OCI-M2 (cell line): ENCODE measurements around the gene PRAMEF20.
"Not testable (repeated sequence)": the region's sequence is repeated elsewhere in the genome, so short reads cannot be mapped to it uniquely, and the experiment has no call there.

ENCODE experiments used
- DNase-seq: peaks from one replicate; lab custom pipeline; 2025; ENCODE audit not compliant: unreplicated experiment; lab: John Stamatoyannopoulos, UW

PRAMEF20 gene

DNA sequence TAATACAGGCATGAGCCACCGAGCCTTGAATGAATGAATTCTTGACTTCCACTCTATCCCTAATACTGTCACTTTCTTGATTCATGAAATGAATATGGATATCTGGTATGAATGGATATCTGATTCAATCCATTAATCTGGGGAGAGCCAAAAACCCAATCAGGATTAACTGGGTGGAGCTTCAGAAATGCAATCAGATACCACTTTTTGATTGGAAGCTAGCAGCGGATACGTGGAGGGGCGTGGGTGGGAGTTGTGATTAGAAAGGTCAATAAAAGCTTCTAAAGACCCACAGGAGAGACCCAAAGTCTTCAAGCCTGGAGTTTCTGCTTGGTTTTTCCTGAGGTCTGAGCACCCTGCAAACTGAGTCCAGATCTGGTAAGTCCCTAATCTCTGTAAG lies at the start of gene PRAMEF20:
TSS of gene PRAMEF20 (plus strand) at position 301 of the 400 bp plus-strand sequence. CDS start 5,905 bp downstream, outside the sequence.
- DNase-seq = not testable (repeated sequence)

DNA sequence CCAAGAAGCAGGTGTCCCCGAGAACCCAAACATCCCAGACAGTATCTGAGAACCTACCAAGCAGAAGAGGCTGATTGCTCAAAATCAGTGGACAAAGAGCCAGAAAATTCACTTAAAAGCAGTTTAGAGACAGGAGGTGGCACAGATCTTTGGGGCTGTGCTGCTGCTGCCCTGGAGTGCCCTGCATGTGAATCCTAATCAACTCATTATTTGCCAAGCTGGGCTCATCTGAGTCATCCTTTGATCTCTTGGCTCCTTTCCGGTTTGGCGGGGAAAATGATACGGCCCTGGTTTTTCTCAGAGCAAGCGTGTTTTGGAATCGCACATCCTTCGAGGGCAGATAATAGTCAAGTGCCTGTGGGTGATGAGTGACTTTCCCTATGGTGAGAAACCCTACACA lies 47.9 kb upstream of the PRAMEF20 start:
- DNase-seq = not testable (repeated sequence)

DNA sequence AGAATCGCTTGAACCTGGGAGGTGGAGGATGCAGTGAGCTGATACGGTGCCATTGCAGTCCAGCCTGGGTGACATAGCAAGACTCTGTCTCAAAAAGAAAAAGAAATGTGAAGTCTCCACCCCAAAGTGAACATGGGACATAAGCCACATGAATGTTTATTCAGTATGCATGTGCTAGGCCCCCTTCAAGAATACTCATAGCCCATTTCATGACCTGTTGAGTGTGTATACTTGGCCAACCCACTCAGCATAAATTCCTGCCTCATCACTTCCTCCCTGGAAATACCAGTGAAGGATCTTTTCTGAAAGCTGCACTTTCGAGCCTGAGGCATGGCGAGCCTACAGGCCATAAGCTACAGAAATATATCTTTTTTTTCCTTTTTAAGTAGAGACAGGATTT lies 45.3 kb upstream of the PRAMEF20 start:
- DNase-seq = not testable (repeated sequence)

DNA sequence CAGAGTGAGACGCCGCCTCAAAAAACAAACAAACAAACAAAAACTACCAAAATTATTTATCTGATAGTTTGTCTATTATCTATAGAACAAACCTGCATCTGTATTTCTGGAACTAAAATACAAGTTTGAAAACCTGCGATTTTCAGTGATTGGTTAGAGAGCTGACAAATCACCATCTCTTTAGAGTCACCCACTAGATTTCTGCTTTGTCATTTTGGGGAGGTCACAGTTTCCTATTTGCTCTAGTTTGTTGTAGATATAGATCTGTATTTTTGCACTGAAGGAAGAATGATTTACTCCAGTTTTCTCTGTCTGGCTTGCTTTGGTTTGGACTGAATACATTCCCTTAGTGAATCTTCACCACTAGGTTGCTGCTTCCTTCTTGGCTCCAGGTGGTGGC lies 43.7 kb upstream of the PRAMEF20 start:
- not testable (repeated sequence) for DNase-seq

DNA sequence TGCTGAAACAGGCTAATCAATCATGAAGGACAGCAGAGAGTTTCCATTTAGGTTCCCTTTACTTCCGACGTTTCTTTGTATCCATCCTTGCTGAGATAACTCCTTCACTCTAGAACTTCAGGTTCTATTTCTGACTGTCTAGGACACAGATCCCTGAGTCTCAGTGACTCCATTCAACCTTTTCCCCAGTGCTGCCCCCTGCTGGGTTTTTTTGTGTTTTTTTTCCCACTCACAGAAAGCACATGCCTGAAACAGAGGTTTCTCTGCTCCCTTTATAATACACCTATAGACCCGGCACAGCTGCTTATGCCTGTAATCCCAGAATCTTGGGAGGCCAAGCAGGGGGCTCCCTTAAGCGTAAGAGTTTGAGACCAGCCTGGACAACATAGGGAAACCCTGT lies 41.7 kb upstream of the PRAMEF20 start:
- not testable (repeated sequence) for DNase-seq

DNA sequence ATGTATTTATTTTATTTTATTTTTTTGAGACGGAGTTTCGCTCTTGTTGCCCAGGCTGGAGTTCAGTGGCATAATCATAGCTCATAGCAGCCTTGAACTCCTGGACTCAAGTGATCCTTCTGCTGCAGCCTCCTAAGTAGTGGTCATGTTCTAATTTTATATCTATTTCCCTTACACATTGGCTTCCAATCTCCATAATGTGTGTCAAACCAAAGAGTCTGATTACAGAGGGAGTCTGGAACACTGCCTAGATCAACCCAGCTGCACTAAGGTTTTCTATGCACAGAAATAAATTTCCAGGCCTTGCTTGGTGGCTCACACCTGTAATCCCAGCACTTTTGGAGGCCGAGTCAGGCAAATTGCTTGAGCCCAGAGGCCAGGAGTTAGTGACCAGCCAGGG lies 31.3 kb upstream of the PRAMEF20 start:
- DNase-seq = not testable (repeated sequence)

DNA sequence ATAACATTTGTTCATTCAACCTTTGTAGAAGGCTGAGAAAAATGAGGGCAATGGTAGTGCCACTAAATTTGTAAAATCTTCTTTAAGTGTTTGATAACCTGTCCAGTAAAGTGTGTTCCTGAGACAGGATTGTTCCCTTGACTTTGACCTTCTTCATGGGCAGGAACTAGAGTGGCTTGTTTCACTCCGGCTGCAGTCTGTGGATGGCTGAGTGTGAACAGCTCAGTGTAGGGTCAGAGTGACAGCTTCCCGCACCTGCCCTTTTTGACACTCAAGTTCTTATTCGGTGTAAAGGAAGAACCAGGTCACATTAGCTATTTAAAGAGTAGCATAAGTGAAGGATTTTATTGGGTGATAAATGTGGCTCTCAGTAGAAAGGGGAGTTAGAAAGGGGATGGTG lies 29.9 kb upstream of the PRAMEF20 start:
- not testable (repeated sequence) for DNase-seq

DNA sequence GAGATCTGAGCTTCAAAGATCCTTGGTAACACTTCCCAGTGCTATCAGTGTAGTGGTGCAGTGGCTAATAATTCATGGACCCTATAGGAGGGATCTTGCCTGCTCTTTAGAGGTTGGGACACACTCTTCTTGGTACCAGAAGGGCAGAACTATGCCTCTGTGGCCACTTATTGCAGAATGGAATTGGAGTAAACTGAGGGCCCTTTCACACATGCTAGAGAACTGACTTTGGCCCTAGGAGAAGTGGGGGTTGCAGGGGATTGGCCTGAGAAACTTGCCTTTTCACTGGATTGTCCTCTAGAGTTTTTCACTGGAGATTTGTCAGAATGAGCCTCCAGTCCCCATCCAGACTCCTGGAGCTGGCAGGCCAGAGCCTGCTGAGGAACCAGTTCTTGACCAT lies 20.9 kb upstream of the PRAMEF20 start, which contains the start of gene PRAMEF17:
TSS of gene PRAMEF17 (plus strand) at position 301 of the 400 bp plus-strand sequence. CDS start at position 327, 26 bp downstream.
- not testable (repeated sequence) for DNase-seq

DNA sequence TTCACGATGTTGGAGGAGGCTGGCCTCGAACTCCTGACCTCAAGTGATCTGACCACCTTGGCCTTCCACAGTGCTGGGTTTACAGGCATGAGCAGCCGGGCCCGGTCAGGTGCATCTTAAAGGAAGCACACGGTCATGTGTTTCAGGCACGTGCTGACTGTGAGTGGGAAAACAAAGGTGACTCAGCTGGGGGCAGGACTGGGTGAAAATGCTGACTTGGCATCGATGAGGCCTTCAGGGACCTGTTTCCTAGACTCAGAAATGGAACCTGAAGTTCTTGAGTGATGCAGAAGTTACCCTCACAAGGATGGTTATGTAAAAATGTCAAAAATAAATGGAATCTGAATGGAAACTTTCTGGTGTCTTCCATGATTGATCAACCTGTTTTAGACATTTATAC lies 17.2 kb upstream of the PRAMEF20 start:
- not testable (repeated sequence) for DNase-seq

DNA sequence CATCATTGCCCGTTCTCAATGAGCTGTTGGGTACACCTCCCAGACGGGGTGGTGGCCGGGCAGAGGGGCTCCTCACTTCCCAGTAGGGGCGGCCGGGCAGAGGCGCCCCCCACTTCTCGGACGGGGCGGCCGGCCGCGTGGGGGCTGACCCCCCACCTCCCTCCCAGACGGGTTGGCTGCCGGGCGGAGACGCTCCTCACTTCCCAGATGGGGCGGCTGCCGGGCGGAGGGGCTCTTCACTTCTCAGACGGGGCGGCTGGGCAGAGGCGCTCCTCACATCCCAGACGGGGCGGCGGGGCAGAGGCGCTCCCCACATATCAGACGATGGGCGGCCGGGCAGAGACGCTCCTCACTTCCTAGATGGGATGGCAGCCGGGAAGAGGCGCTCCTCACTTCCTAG lies 15.5 kb upstream of the PRAMEF20 start:
- not testable (repeated sequence) for DNase-seq

DNA sequence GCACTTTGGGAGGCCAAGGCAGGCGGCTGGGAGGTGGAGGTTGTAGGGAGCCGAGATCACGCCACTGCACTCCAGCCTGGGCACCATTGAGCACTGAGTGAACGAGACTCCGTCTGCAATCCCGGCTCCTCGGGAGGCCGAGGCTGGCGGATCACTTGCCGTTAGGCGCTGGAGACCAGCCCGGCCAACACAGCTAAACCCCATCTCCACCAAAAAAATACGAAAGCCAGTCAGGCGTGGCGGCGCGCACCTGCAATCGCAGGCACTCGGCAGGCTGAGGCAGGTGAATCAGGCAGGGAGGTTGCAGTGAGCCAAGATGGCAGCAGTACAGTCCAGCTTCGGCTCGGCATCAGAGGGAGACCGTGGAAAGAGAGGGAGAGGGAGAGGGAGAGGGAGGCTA lies 14.9 kb upstream of the PRAMEF20 start:
- DNase-seq = not testable (repeated sequence)

DNA sequence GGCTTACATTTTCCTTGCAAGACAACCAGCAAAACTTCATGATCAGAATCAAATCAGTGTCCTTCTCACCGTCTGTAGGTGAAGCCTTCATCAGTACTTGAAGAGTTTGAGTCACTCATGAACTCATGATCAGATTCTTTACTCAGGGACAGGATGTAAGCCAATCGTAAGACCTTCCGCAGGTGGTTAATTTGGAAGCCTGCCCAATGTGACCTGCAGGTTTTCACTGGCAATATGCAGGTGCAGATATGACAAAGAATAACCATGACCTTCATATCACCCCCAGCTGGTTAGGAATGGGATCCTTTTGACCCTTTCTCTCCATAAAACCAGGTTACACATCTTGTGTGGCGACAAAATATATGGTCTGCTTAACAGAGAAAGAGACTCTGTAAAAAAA lies 2.4 kb upstream of the PRAMEF20 start:
- no peak for DNase-seq

DNA sequence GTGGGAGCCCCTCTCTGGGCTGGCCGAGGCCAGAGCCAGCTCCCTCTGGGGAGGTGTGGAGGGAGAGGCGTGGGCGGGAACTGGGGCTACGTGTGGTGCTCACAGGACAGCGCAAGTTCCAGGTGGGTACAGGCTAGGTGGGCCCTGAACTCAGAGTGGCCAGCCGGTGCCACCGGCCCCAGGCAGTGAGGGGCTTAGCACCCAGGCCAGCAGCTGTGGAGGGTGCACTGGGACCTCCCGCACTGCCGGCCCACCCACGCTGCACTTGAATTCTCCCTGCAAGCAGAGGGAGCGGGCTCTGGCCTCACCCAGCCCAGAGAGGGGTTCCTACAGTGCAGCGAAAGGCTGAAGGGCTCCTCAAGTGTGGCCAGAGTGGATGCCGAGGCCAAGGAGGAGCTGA lies 20.2 kb downstream of the PRAMEF20 start:
- DNase-seq = no peak

DNA sequence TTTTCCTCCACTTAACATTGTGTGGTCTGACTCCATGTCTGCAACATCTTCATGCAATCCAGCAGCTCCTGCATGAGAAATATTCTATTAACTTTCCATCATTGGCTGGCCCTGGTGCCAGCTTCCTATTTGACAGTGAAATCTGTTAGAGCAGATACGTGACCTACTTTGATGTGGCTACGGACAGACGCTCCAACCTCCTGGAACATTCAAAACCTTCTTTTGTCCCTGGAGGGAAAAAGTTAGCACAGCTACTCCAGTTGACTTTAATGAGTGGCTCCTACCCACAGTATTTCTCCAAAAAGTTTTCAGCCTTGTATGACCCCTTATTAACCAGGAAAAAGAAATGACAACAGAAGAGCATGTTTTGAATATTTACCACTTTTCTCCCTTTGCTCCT lies 22.0 kb downstream of the PRAMEF20 start:
- DNase-seq = no peak

DNA sequence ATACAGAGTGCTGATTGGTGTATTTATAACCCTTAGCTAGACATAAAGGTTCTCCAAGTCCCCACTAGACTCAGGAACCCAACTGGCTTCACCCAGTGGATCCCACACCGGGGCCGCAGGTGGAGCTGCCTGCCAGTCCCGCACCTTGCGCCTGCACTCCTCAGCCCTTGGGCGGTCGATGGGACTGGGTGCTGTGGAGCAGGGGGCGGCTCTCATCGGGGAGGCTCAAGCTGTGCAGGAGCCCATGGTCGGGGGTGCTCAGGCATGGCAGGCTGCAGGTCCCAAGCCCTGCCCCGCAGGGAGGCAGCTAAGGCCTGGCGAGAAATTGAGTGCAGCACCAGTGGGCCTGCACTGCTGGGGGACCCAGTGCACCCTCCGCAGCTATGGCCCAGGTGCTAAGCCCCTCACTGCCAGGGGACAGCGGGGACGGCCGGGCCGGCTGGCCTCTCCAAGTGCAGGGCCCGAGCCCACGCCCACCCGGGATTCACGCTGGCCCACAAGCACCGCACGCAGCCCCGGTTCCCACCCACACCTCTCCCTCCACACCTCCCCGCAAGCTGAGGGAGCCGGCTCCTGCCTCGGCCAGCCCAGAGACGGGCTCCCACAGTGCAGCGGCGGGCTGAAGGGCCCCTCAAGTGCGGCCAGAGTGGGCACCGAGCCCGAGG lies 23.6 kb downstream of the PRAMEF20 start:
- DNase-seq = not testable (repeated sequence)

DNA sequence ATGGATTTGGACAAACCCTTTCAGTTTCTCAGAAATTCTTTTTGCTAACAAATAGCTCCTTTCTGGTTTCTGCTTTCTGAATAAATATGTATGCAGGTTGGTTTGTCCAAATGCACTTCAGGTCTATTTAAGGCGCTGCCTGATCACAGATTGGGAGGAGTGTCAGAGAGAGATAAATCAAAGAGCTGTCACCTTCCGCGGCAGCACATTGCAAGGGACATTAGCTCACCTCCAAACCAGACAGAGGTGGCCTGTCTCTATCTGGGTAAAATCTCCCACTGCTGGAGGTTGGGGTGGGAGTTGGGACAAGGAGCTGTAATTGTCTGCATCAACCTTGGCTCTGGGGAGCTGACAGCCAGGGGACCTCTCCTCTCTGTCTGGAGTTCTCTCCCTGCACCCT lies 25.2 kb downstream of the PRAMEF20 start:
- DNase-seq = no peak

DNA sequence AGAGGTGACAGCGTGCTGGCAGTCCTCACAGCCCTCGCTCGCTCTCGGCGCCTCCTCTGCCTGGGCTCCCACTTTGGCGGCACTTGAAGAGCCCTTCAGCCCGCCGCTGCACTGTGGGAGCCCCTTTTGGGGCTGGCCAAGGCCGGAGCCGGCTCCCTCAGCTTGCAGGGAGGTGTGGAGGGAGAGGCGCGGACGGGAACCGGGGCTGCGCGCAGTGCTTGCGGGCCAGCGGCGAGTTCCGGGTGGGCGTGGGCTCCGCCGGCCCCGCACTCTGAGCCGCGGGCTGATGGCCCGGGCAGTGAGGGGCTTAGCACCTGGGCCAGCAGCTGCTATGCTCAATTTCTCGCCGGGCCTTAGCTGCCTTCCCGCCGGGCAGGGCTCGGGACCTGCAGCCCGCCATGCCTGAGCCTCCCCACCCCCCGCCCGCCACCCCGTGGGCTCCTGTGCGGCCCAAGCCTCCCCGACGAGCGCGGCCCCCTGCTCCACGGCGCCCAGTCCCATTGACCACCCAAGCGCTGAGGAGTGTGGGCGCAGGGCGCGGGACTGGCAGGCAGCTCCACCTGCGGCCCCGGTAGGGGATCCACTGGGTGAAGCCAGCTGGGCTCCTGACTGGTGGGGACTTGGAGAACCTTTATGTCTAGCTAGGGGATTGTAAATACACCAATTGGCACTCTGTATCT lies 29.0 kb downstream of the PRAMEF20 start:
- not testable (repeated sequence) for DNase-seq

DNA sequence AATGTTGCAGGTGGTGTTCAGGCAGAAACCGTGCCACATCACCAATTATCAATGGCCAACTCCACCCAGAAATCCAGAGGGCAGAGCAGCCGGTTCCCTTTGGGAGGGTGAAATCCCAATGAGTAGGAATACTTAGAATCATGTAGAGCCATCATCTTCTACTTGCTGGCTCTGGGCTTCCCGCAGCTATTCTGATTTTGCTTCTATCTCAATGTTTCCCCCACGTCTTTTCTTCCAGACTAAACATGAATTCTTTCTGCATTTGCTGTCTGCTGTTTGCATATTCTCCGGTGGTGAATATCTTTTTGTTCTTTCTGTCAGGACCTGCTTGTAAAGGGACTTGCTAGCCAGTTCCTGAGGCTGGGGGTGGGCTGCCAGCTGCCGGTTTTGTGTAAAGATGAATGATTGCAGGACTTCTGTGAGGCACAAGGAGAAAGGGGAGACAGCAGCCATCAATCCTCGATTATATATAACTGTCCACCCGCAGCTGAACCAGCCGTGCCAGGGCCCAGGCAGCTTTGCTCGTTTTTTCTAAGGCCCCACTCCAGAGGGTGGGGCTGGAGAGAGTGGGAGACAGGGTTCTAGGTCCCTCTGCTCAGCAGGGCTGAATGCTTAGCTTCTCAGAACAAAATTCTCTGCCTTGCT lies 33.2 kb downstream of the PRAMEF20 start:
- DNase-seq = no peak

DNA sequence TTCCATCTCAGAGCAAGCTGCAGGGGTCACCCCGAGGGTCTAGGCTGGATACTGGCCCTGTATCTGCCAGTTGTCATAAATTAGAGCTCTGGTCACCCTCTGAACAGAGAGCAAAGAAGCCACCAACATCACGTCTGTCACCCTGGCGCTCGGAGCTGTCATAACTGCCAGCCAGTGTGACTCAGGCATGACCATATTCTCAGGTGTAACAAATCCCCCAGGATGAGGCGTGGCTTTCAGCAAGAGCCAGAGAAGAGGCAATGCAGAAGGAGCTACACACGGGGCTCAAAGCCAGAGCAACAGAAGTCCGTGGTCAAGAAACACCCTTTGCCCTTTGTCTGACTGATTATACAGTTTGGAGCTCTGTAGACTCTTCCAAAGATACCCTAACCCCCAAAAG lies 40.0 kb downstream of the PRAMEF20 start:
- DNase-seq = no peak

DNA sequence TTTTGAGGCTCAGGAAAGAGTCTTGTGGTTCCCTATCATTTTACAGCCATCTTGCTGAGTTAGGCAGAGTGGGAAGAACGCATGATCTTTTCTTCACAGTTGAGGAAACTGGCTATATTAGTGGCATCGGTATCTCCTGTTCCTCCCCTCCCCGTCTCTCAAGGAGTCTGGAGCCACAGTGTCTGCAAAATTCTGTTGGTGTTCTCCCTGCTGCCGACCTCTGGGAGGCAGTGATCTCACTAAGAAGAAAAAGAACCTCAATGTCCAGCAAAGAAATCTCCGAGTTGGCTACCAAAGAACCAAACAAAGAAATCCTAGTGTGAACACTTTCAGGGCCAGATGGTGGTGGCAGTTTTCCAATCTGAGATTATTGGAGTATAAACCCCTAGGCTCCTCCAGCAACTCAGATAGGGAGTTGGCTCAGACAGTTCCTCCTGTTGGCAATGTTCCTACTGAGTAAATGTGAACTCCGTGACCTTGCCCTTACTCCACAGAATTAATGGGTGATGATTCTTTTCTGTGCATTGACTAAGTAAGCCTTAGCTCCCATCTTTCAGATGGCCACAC lies 41.2 kb downstream of the PRAMEF20 start:
- DNase-seq = no peak

DNA sequence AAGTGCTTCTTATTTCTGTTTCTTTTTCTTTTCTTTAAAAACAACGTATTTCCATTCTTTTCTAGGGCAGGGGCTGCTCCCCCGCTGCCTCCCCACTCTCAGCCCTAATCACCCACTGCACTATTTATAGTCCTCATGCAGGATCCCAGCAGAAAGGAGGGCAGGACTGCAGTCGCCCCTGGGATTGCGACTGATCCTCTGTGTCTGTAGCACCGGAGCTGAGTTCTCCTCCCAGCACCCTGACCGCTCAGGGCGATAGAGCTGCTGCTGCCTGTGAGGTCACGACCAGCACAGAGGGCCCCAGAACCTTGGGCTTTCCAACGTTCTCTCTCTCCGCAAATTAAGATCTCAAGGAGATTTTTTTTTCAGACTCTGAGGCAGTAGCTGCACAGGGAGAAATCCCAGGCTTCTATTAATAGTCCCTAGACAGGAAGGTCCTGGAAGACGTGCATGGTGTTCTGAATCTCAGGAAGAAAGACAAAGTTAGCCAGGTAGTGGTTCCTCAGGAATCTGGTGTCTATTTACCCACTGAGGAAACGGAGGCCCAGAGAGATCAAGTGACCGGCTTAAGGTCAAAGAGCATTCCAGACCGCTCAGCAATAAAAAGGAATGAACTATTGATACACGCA lies 46.8 kb downstream of the PRAMEF20 start:
- no peak for DNase-seq
